Suprapubic skin (tissue), 4 donors: ENCODE results near the gene LARP4B.

Experiments used
- CTCF ChIP-seq, 2 donors: fragments of 200-600 bp in 1 of 2; fragments of 450-650 bp in 1 of 2; sonication (generic) in 1 of 2; IDR thresholded peaks; one replicate each; pipeline ENCODE4 v1.5.1; 2016 to 2019; ENCODE audit warnings: antibody characterized with exemption in 2 of 2, mild to moderate bottlenecking in 1 of 2, moderate library complexity in 1 of 2
- EP300 ChIP-seq: sonication (generic); formaldehyde crosslinking; IDR thresholded peaks from one replicate; pipeline ENCODE4 v1.6.1; 2017; ENCODE audit warnings: antibody characterized with exemption
- POLR2A ChIP-seq, 2 donors: fragments of 450-650 bp; IDR thresholded peaks; one replicate each; pipeline ENCODE4 v1.6.1; 2017; ENCODE audit warnings: antibody characterized with exemption in 2 of 2, mild to moderate bottlenecking in 2 of 2, moderate library complexity in 2 of 2
- POLR2AphosphoS5 ChIP-seq, 3 donors: sonication (generic); formaldehyde crosslinking; IDR thresholded peaks; one replicate each; pipeline ENCODE4 v1.6.1; 2017; ENCODE audit warnings: antibody characterized with exemption in 3 of 3

GRCh38 chr10:930625-931325 is 730 bp downstream of the LARP4B start:
- peak in 1 of 2 donors; percentile 37 for TF ChIP-seq POLR2A (IDR thresholded peaks at IDR 0.05)
- no peak for TF ChIP-seq CTCF (IDR thresholded peaks at IDR 0.05)
- no peak for TF ChIP-seq POLR2AphosphoS5 (IDR thresholded peaks at IDR 0.05)
- no peak for TF ChIP-seq EP300
